K562 (cell line): ENCODE results near the gene ENOX2. TPM values are rescaled to one million over a fixed set of nuclear protein-coding genes. Genes with fewer than 3 reads are reported as not detected.

Experiments used
- ATAC-seq: fragments of 200-7000 bp; cut with Tn5 transposase; 3 replicates; pipeline ENCODE4 v1.9.1; 2020; ENCODE audit warnings: moderate library complexity
- BruUV-seq: library from RNA; stranded (reverse); fragments of 400-500 nt; replicated peaks from 2 replicates; lab custom pipeline; 2021; lab: Mats Ljungman, UMichigan
- CTCF ChIA-PET: fragments of 300-600 bp; formaldehyde crosslinking; extraction: SDS; loops from one replicate; lab custom pipeline; 2021; ENCODE audit warnings: low intra/inter-chr PET ratio; lab: Yijun Ruan, JAX
- POLR2A ChIA-PET: fragments of 300-600, 350-650 bp; sonication (Branson Sonifier 250); formaldehyde crosslinking; extraction: SDS; loops from one replicate; lab custom pipeline; 2021; ENCODE audit warnings: antibody characterized with exemption, inconsistent platforms; lab: Yijun Ruan, JAX
- DNase-seq, 4 experiments: peaks; one replicate each; pipeline versions ENCODE4 v3.0.0 to v3.0.0-alpha.2; 2011 to 2018; ENCODE audit warnings: low spot score in 3 of 4, mixed read lengths in 3 of 4; ENCODE audit errors: extremely low read depth in 1 of 4
- FAIRE-seq: peaks from 2 replicates; lab custom pipeline; 2011; peaks lifted over from hg19 to GRCh38; lab: Jason Lieb, UNC
- H2AFZ ChIP-seq: 2 replicates; pipeline ENCODE4 v1.6.0; 2011; ENCODE audit warnings: low read depth, low read length, control low read depth, inconsistent platforms
- H3K27ac ChIP-seq: fragments of 200-600 bp; 3 replicates; pipeline ENCODE4 v1.8.0; 2011; ENCODE audit warnings: low read depth, mild to moderate bottlenecking, control low read depth, inconsistent platforms, low read length, moderate library complexity, mixed read lengths; ENCODE audit errors: extremely low read depth
- H3K27me3 ChIP-seq, 2 experiments: fragments of 300-600 bp in 1 of 2; 2 replicates in 1 of 2; 3 replicates in 1 of 2; pipeline versions ENCODE4 v1.6.0 to v1.8.0; 2011; ENCODE audit warnings: inconsistent platforms in 2 of 2, low read length in 2 of 2, mild to moderate bottlenecking in 1 of 2, mixed read lengths in 1 of 2, moderate library complexity in 1 of 2; ENCODE audit not compliant: control insufficient read depth in 2 of 2, insufficient read depth in 2 of 2
- H3K36me3 ChIP-seq: fragments of 300-600 bp; 3 replicates; pipeline ENCODE4 v1.8.0; 2011; ENCODE audit warnings: mild to moderate bottlenecking, low read length, inconsistent platforms; ENCODE audit not compliant: control insufficient read depth, insufficient read depth
- H3K4me1 ChIP-seq, 2 experiments: fragments of 200-600 bp in 1 of 2; replicated peaks in 1 of 2; 2 replicates in 1 of 2; 3 replicates in 1 of 2; pipeline versions ENCODE4 v1.5.1 to v1.8.0; 2011; ENCODE audit warnings: inconsistent platforms in 2 of 2, low read length in 2 of 2, mild to moderate bottlenecking in 1 of 2, mixed read lengths in 1 of 2, moderate library complexity in 1 of 2; ENCODE audit not compliant: control insufficient read depth in 2 of 2, insufficient read depth in 2 of 2
- H3K4me2 ChIP-seq: 2 replicates; pipeline ENCODE4 v1.6.1; 2011; ENCODE audit warnings: low read length, control low read depth, inconsistent platforms, mixed read lengths; ENCODE audit not compliant: insufficient read depth
- H3K4me3 ChIP-seq: fragments of 200-600 bp; sonication (generic), shearing (Covaris generic); 2 replicates; pipeline ENCODE4 v1.5.1; 2016; ENCODE audit warnings: control low read depth, inconsistent platforms
- H3K79me2 ChIP-seq: fragments of 200-600 bp; 3 replicates; pipeline ENCODE4 v1.8.0; 2011; ENCODE audit warnings: low read length, inconsistent platforms; ENCODE audit not compliant: control insufficient read depth, insufficient read depth
- H3K9ac ChIP-seq, 2 experiments: 2 replicates each; pipeline versions ENCODE4 v1.6.0 to v1.6.1; 2011; ENCODE audit warnings: low read depth in 2 of 2, low read length in 2 of 2, control low read depth in 1 of 2, inconsistent platforms in 1 of 2, mild to moderate bottlenecking in 1 of 2, mixed read lengths in 1 of 2; ENCODE audit not compliant: insufficient read depth in 1 of 2
- H3K9me1 ChIP-seq: one replicate; pipeline ENCODE4 v1.6.0; 2011; ENCODE audit warnings: inconsistent platforms, mild to moderate bottlenecking, low read length, moderate library complexity; ENCODE audit not compliant: control insufficient read depth, insufficient read depth
- H3K9me3 ChIP-seq: replicated peaks from 2 replicates; pipeline ENCODE4 v1.5.1; 2011; ENCODE audit warnings: low read depth, low read length, inconsistent platforms; ENCODE audit not compliant: control insufficient read depth, insufficient read depth
- H4K20me1 ChIP-seq: replicated peaks from 2 replicates; pipeline ENCODE4 v1.6.1; 2011; ENCODE audit warnings: low read length, inconsistent platforms, mixed read lengths; ENCODE audit not compliant: control insufficient read depth, insufficient read depth
- BRD9 ChIP-seq: fragments of 450-650 bp; IDR thresholded peaks from 2 replicates; pipeline ENCODE4 v1.6.1; 2018; ENCODE audit warnings: low read depth; ENCODE audit not compliant: partially characterized antibody
- DMBX1 ChIP-seq: fragments of 250-450 bp; sonication (Bioruptor Pico); IDR thresholded peaks from 2 replicates; pipeline ENCODE4 v1.8.0; 2022; ENCODE audit warnings: inconsistent platforms, mild to moderate bottlenecking, moderate library complexity, borderline replicate concordance
- NR1H2 ChIP-seq: sonication (generic); formaldehyde crosslinking; IDR thresholded peaks from 2 replicates; pipeline ENCODE4 v1.4.0; 2020; ENCODE audit warnings: mild to moderate bottlenecking, missing genetic modification reagents
- NUFIP1 ChIP-seq: fragments of 450-650 bp; IDR thresholded peaks from 2 replicates; pipeline ENCODE4 v1.6.1; 2018; ENCODE audit not compliant: partially characterized antibody
- POU5F1 ChIP-seq: fragments of 150-350 bp; IDR thresholded peaks from 2 replicates; pipeline ENCODE4 v1.6.1; 2014; ENCODE audit warnings: borderline replicate concordance, low read length, low read depth, mild to moderate bottlenecking; ENCODE audit not compliant: partially characterized antibody
- SIN3B ChIP-seq: fragments of 450-650 bp; IDR thresholded peaks from 2 replicates; pipeline ENCODE4 v1.6.1; 2017; ENCODE audit warnings: low read depth, mild to moderate bottlenecking, moderate library complexity
- SNRNP70 ChIP-seq: fragments of 200-400 bp; formaldehyde crosslinking; optimal IDR thresholded peaks from 2 replicates; pipeline ENCODE3; 2017; ENCODE audit warnings: low read depth, low read length
- ZKSCAN1 ChIP-seq: fragments of 150-350 bp; IDR thresholded peaks from 2 replicates; pipeline ENCODE4 v1.6.1; 2016; ENCODE audit warnings: low read depth, low read length
- WGBS: fragments of 100-300 bp; shearing (Covaris generic); methylation state at CpG from one replicate; pipeline ENCODE4 v1.1.6; 2016; ENCODE audit warnings: low coverage, mixed read lengths; ENCODE audit not compliant: insufficient coverage; ENCODE audit errors: missing lambda C conversion rate; 5-methylcytosine and 5-hydroxymethylcytosine counted together
- in situ Hi-C: fragments of 300-500 bp; cut with MboI; formaldehyde crosslinking; loops from 4 replicates; pipeline ENCODE4 v1.15.0; 2018; ENCODE audit warnings: inconsistent platforms, mixed read lengths
- intact Hi-C: fragments of 100-400 bp; cut with micrococcal nuclease; formaldehyde crosslinking; loops from 2 replicates; pipeline ENCODE4 v1.14.2; 2022
- polyA plus RNA-seq, 8 experiments: library from polyadenylated mRNA; depleted of rRNA in 4 of 8; stranded (reverse) in 5 of 8; unstranded in 3 of 8; fragments of >200 nt; fragmentation: Nextera tagmentation in 2 of 8; fragmentation: Illumina TruSeq in 1 of 8; extraction: Ambion mirVana in 2 of 8; extraction: Trizol in 1 of 8; gene quantifications; 2 replicates each; pipeline versions ENCODE4 v1.2.1 to v1.2.3, GENCODE V29; 2011 to 2014; ENCODE audit warnings: inconsistent platforms in 1 of 8, missing spikeins in 1 of 8
- total RNA-seq, 7 experiments: library from RNA; depleted of rRNA in 6 of 7; stranded (reverse); fragments of >200 nt in 6 of 7; fragmentation: Illumina TruSeq in 2 of 7; extraction: Trizol in 2 of 7; gene quantifications; 2 replicates each; pipeline versions ENCODE4 v1.2.1 to v1.2.3, GENCODE V29; 2011 to 2021; ENCODE audit warnings: low replicate concordance in 1 of 7
- TF ChIP-seq, protein P1 (sequence below), 2 experiments: fragments of 450-650 bp; formaldehyde crosslinking in 1 of 2; IDR thresholded peaks; 2 replicates each; pipeline versions ENCODE4 v1.4.0 to v1.6.1; 2014 to 2020; ENCODE audit warnings: mild to moderate bottlenecking in 2 of 2, borderline replicate concordance in 1 of 2, low read depth in 1 of 2
- TF ChIP-seq, protein P2 (sequence below): fragments of 150-350 bp; IDR thresholded peaks from 2 replicates; pipeline ENCODE4 v1.6.1; 2014; ENCODE audit warnings: low read depth, mild to moderate bottlenecking, low read length, borderline replicate concordance

The ENOX2 gene
- total and polyA plus RNA-seq, 9 of the 15 experiments (the other 6 are each of a cell fraction or from before 2014, with no cell fraction given): 6.1 to 24.0 (median 13.8) TPM

- Histone ChIP-seq H3K9ac (no peak overlapping the region), H3K9me3 (no peaks in the 10 kb centered on the region), H3K27ac (no peak overlapping the region), H2AFZ (no peak overlapping the region), H3K79me2 (no peaks in the 10 kb centered on the region), H3K9me1 (no peaks in the 10 kb centered on the region), H3K36me3 (no peaks in the 10 kb centered on the region), H4K20me1 (no peaks in the 10 kb centered on the region), H3K4me2 (no peak overlapping the region), H3K27me3 (no peaks in the 10 kb centered on the region), H3K4me3 (no peak overlapping the region), H3K4me1 (peaks cover 0 to 14% of the 10 kb centered on the region in 2 experiments; a peak in 3 of 5 replicates)
- ATAC-seq (no peak), DNase-seq (no peak), FAIRE-seq (no peak)
- 66% methylated on average over 2 of the region's 2 CpGs for WGBS
- TF ChIP-seq BRD9: no peak
- TF ChIP-seq, protein P1, sequence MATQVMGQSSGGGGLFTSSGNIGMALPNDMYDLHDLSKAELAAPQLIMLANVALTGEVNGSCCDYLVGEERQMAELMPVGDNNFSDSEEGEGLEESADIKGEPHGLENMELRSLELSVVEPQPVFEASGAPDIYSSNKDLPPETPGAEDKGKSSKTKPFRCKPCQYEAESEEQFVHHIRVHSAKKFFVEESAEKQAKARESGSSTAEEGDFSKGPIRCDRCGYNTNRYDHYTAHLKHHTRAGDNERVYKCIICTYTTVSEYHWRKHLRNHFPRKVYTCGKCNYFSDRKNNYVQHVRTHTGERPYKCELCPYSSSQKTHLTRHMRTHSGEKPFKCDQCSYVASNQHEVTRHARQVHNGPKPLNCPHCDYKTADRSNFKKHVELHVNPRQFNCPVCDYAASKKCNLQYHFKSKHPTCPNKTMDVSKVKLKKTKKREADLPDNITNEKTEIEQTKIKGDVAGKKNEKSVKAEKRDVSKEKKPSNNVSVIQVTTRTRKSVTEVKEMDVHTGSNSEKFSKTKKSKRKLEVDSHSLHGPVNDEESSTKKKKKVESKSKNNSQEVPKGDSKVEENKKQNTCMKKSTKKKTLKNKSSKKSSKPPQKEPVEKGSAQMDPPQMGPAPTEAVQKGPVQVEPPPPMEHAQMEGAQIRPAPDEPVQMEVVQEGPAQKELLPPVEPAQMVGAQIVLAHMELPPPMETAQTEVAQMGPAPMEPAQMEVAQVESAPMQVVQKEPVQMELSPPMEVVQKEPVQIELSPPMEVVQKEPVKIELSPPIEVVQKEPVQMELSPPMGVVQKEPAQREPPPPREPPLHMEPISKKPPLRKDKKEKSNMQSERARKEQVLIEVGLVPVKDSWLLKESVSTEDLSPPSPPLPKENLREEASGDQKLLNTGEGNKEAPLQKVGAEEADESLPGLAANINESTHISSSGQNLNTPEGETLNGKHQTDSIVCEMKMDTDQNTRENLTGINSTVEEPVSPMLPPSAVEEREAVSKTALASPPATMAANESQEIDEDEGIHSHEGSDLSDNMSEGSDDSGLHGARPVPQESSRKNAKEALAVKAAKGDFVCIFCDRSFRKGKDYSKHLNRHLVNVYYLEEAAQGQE (IDR thresholded peaks at IDR 0.05; ENCODE audit: borderline replicate concordance): no peak
- TF ChIP-seq, protein P1 (CRISPR knock-in tag; IDR thresholded peaks at IDR 0.05; ENCODE audit: low read depth): no peak
- no peak for TF ChIP-seq POU5F1
- no peak for TF ChIP-seq SIN3B
- no peak for TF ChIP-seq SNRNP70
- TF ChIP-seq, protein P2, sequence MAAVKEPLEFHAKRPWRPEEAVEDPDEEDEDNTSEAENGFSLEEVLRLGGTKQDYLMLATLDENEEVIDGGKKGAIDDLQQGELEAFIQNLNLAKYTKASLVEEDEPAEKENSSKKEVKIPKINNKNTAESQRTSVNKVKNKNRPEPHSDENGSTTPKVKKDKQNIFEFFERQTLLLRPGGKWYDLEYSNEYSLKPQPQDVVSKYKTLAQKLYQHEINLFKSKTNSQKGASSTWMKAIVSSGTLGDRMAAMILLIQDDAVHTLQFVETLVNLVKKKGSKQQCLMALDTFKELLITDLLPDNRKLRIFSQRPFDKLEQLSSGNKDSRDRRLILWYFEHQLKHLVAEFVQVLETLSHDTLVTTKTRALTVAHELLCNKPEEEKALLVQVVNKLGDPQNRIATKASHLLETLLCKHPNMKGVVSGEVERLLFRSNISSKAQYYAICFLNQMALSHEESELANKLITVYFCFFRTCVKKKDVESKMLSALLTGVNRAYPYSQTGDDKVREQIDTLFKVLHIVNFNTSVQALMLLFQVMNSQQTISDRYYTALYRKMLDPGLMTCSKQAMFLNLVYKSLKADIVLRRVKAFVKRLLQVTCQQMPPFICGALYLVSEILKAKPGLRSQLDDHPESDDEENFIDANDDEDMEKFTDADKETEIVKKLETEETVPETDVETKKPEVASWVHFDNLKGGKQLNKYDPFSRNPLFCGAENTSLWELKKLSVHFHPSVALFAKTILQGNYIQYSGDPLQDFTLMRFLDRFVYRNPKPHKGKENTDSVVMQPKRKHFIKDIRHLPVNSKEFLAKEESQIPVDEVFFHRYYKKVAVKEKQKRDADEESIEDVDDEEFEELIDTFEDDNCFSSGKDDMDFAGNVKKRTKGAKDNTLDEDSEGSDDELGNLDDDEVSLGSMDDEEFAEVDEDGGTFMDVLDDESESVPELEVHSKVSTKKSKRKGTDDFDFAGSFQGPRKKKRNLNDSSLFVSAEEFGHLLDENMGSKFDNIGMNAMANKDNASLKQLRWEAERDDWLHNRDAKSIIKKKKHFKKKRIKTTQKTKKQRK: no peak
- no peak for TF ChIP-seq DMBX1
- TF ChIP-seq ZKSCAN1: no peak
- no peak for TF ChIP-seq NR1H2 (CRISPR knock-in tag)
- TF ChIP-seq NUFIP1: no peak
- no TSS peak for BruUV-seq
- intact Hi-C loops (no loop called here), in situ Hi-C loops (no loop called here)
- ChIA-PET CTCF (no interaction called here), POLR2A (no interaction called here)
Observed at GRCh38 chrX:130874751-130875150, 28.3 kb downstream of the ENOX2 start.
